ENCODE results near the gene TFCP2L1. TPM values are rescaled to one million over a fixed set of nuclear protein-coding genes. Genes with fewer than 3 reads are reported as not detected.
"Not testable (repeated sequence)": the region's sequence is repeated elsewhere in the genome, so short reads cannot be mapped to it uniquely, and the experiment has no call there.

Gene TFCP2L1
- total RNA-seq (2014; rRNA removed; shearing (Covaris generic); ENCODE audit: low replicate concordance): 0.03 TPM in 1 of 2 replicates, not detected in the other

- Histone ChIP-seq H3K27me3 (no peaks in the 10 kb centered on the region), H3K36me3 (no peaks in the 10 kb centered on the region), H3K4me3 (peak within 1 kb of the TSS; percentile 34), H3K9me3 (no peaks in the 10 kb centered on the region)
- DNase-seq: peak; percentile 41
Observed at GRCh38 chr2:121284463-121285449, at the start of gene TFCP2L1. TSS of gene TFCP2L1 (minus strand) at chr2:121285202. CDS start at chr2:121285109, 93 bp downstream.

GRCh38 chr2:121333834-121334558, 49.0 kb upstream of the TFCP2L1 start:
- peaks cover 3% of the 10 kb centered on the region; the same call in 1 of the 2 replicates for H3K36me3 ChIP-seq
- no peaks in the 10 kb centered on the region for H3K9me3 ChIP-seq
- DNase-seq: no peak
- H3K4me3 ChIP-seq: no peak overlapping the region
- H3K27me3 ChIP-seq: no peaks in the 10 kb centered on the region

- Histone ChIP-seq H3K27me3 (no peaks in the 10 kb centered on the region), H3K4me3 (no peak overlapping the region), H3K36me3 (no peaks in the 10 kb centered on the region; the same call in 1 of the 2 replicates), H3K9me3 (no peaks in the 10 kb centered on the region)
- DNase-seq: no peak
Observed at GRCh38 chr2:121333231-121333630, 48.2 kb upstream of the TFCP2L1 start.

GRCh38 chr2:121331324-121331723, 46.3 kb upstream of the TFCP2L1 start:
- not testable (repeated sequence) for H3K27me3 ChIP-seq

GRCh38 chr2:121330921-121331320, 45.9 kb upstream of the TFCP2L1 start:
- Histone ChIP-seq H3K4me3 (no peak overlapping the region), H3K36me3 (no peaks in the 10 kb centered on the region), H3K27me3 (no peaks in the 10 kb centered on the region), H3K9me3 (no peaks in the 10 kb centered on the region)
- no peak for DNase-seq

More at GRCh38 chr2:121331324-121331723, 46.3 kb upstream of the TFCP2L1 start:
- H3K4me3 ChIP-seq, H3K9me3 ChIP-seq, DNase-seq, H3K36me3 ChIP-seq: not testable (repeated sequence)

- no peak for DNase-seq
- Histone ChIP-seq H3K36me3 (no peaks in the 10 kb centered on the region), H3K27me3 (no peaks in the 10 kb centered on the region), H3K9me3 (no peaks in the 10 kb centered on the region), H3K4me3 (no peak overlapping the region)
Observed at GRCh38 chr2:121329786-121330185, 44.8 kb upstream of the TFCP2L1 start.

- Histone ChIP-seq H3K27me3 (no peaks in the 10 kb centered on the region), H3K36me3 (no peaks in the 10 kb centered on the region), H3K4me3 (no peak overlapping the region), H3K9me3 (no peaks in the 10 kb centered on the region)
- DNase-seq: no peak
Observed at GRCh38 chr2:121326628-121327027, 41.6 kb upstream of the TFCP2L1 start.

- Histone ChIP-seq H3K4me3 (no peak overlapping the region), H3K9me3 (no peaks in the 10 kb centered on the region), H3K27me3 (no peaks in the 10 kb centered on the region), H3K36me3 (no peaks in the 10 kb centered on the region)
- DNase-seq: no peak
Observed at GRCh38 chr2:121324601-121325000, 39.6 kb upstream of the TFCP2L1 start.

GRCh38 chr2:121321476-121321875, 36.5 kb upstream of the TFCP2L1 start:
- Histone ChIP-seq H3K27me3 (no peaks in the 10 kb centered on the region), H3K9me3 (no peaks in the 10 kb centered on the region), H3K36me3 (no peaks in the 10 kb centered on the region), H3K4me3 (no peak overlapping the region)
- no peak for DNase-seq

- H3K9me3 ChIP-seq: no peaks in the 10 kb centered on the region
- no peaks in the 10 kb centered on the region for H3K36me3 ChIP-seq
- H3K4me3 ChIP-seq: no peak overlapping the region
- DNase-seq: no peak
- no peaks in the 10 kb centered on the region for H3K27me3 ChIP-seq
Observed at GRCh38 chr2:121319941-121320340, 34.9 kb upstream of the TFCP2L1 start.

GRCh38 chr2:121316986-121317385, 32.0 kb upstream of the TFCP2L1 start:
- no peak for DNase-seq
- Histone ChIP-seq H3K27me3 (no peaks in the 10 kb centered on the region; the same call in 1 of the 2 replicates), H3K4me3 (no peak overlapping the region), H3K9me3 (no peaks in the 10 kb centered on the region), H3K36me3 (no peaks in the 10 kb centered on the region)

GRCh38 chr2:121313701-121314100, 28.7 kb upstream of the TFCP2L1 start:
- not testable (repeated sequence) for H3K27me3 ChIP-seq, DNase-seq, H3K4me3 ChIP-seq

GRCh38 chr2:121309801-121310200, 24.8 kb upstream of the TFCP2L1 start:
- H3K36me3 ChIP-seq: no peaks in the 10 kb centered on the region
- no peaks in the 10 kb centered on the region; the same call in 1 of the 2 replicates for H3K27me3 ChIP-seq
- no peak for DNase-seq
- H3K4me3 ChIP-seq: no peak overlapping the region
- H3K9me3 ChIP-seq: no peaks in the 10 kb centered on the region

More at GRCh38 chr2:121313701-121314100, 28.7 kb upstream of the TFCP2L1 start:
- H3K9me3 ChIP-seq, H3K36me3 ChIP-seq: not testable (repeated sequence)

GRCh38 chr2:121309323-121309722, 24.3 kb upstream of the TFCP2L1 start:
- no peaks in the 10 kb centered on the region; the same call in 1 of the 2 replicates for H3K27me3 ChIP-seq
- no peak overlapping the region for H3K4me3 ChIP-seq
- H3K9me3 ChIP-seq: no peaks in the 10 kb centered on the region
- no peak for DNase-seq
- no peaks in the 10 kb centered on the region for H3K36me3 ChIP-seq

- Histone ChIP-seq H3K36me3 (no peaks in the 10 kb centered on the region), H3K4me3 (no peak overlapping the region), H3K9me3 (no peaks in the 10 kb centered on the region), H3K27me3 (no peaks in the 10 kb centered on the region; the same call in 1 of the 2 replicates)
- DNase-seq: no peak
Observed at GRCh38 chr2:121307048-121307447, 22.0 kb upstream of the TFCP2L1 start.

GRCh38 chr2:121304941-121305340, 19.9 kb upstream of the TFCP2L1 start:
- H3K4me3 ChIP-seq: no peak overlapping the region
- no peaks in the 10 kb centered on the region for H3K36me3 ChIP-seq
- no peak for DNase-seq
- no peaks in the 10 kb centered on the region; the same call in 1 of the 2 replicates for H3K27me3 ChIP-seq
- H3K9me3 ChIP-seq: no peaks in the 10 kb centered on the region
